Measurements from ENCODE around the gene GRK2. TPM values are rescaled to one million over a fixed set of nuclear protein-coding genes. Genes with fewer than 3 reads are reported as not detected.
A peak's percentile ranks its signal among the peaks of the same experiment; 100 is the strongest.

Gene GRK2
- total and polyA plus RNA-seq, 2 of the 13 experiments (the other 11 are each of a cell fraction or from before 2014, with no cell fraction given): 31.3 to 42.4 TPM

- TF ChIP-seq HBP1 (CRISPR knock-in tag; IDR thresholded peaks at IDR 0.05; ENCODE audit: low read depth) (peak; percentile 86), ZBTB2 (CRISPR knock-in tag; IDR thresholded peaks at IDR 0.05; ENCODE audit: low read depth) (no peak), ZNF839 (CRISPR knock-in tag; IDR thresholded peaks at IDR 0.05; ENCODE audit: borderline replicate concordance) (no peak), ZNF761 (CRISPR knock-in tag; conservative IDR thresholded peaks at IDR 0.05) (no peak), SOX6 (IDR thresholded peaks at IDR 0.05) (no peak), SOX6 (CRISPR knock-in tag; IDR thresholded peaks at IDR 0.05) (peak; percentile 41; the same call in 1 of the 2 replicates), DRAP1 (CRISPR knock-in tag; IDR thresholded peaks at IDR 0.05) (peak; percentile 32; the same call in 1 of the 2 replicates), SCMH1 (CRISPR knock-in tag; IDR thresholded peaks at IDR 0.05; ENCODE audit: borderline replicate concordance) (no peak), EHMT2 (IDR thresholded peaks at IDR 0.05; ENCODE audit: borderline replicate concordance, low read depth, low read length) (no peak), CBX5 (CRISPR knock-in tag; IDR thresholded peaks at IDR 0.05; ENCODE audit: borderline replicate concordance) (peak; percentile 58; the same call in 1 of the 2 replicates), KLF15 (CRISPR knock-in tag; IDR thresholded peaks at IDR 0.05; ENCODE audit: borderline replicate concordance) (no peak), ZNF263 (CRISPR knock-in tag; IDR thresholded peaks at IDR 0.05) (no peak), ZNF672 (CRISPR knock-in tag; IDR thresholded peaks at IDR 0.05) (no peak), TAF15 (IDR thresholded peaks at IDR 0.05; ENCODE audit: low read depth, low read length, poor library complexity, severe bottlenecking) (no peak), ZNF547 (CRISPR knock-in tag; IDR thresholded peaks at IDR 0.05) (no peak), ZNF224 (CRISPR knock-in tag; IDR thresholded peaks at IDR 0.05) (no peak), ZNF615 (CRISPR knock-in tag; IDR thresholded peaks at IDR 0.05; ENCODE audit: borderline replicate concordance) (no peak), POLR2G (IDR thresholded peaks at IDR 0.05; ENCODE audit: low read depth, low read length) (0 out of 2 replicates have a peak, but pooled peaks have one; percentile 41), MED8 (CRISPR knock-in tag; IDR thresholded peaks at IDR 0.05; ENCODE audit: insufficient replicate concordance) (no peak), TFAP4 (IDR thresholded peaks at IDR 0.05; ENCODE audit: borderline replicate concordance, low read depth) (peak; percentile 30; the same call in 1 of the 2 replicates), EP300 (IDR thresholded peaks at IDR 0.05; ENCODE audit: low read depth in 2 of 2, low read length in 2 of 2) (0 out of 4 replicates have a peak, but pooled peaks of 1 of the 2 experiments have one; percentile 13), EP300 (CRISPR knock-in tag; IDR thresholded peaks at IDR 0.05; ENCODE audit: borderline replicate concordance) (no peak), TFE3 (CRISPR knock-in tag; IDR thresholded peaks at IDR 0.05) (0 out of 2 replicates have a peak, but pooled peaks have one; percentile 1), SMC3 (IDR thresholded peaks at IDR 0.05; ENCODE audit: low read length) (no peak), PHF21A (CRISPR knock-in tag; IDR thresholded peaks at IDR 0.05) (no peak)
Observed at GRCh38 chr11:67240576-67241389, 25.5 kb upstream of the GRK2 start (continued).

Measured in HepG2 (cell line).